NT2/D1 (cell line): Measurements from ENCODE around the gene PFDN1.

Source experiments
- DNase-seq: peaks from one replicate; pipeline ENCODE4 v3.0.0-alpha.2; 2011; ENCODE audit warnings: low read depth, low spot score
- H3K27me3 ChIP-seq: 2 replicates; pipeline ENCODE4 v1.6.0; 2011; ENCODE audit warnings: mild to moderate bottlenecking; ENCODE audit not compliant: insufficient read length, insufficient read depth
- H3K36me3 ChIP-seq: 2 replicates; pipeline ENCODE4 v1.6.1; 2011; ENCODE audit warnings: mild to moderate bottlenecking, low read length, mixed read lengths; ENCODE audit not compliant: insufficient read depth, insufficient read length
- H3K4me1 ChIP-seq: 2 replicates; pipeline ENCODE4 v1.5.1; 2011; ENCODE audit not compliant: insufficient read depth, insufficient read length
- H3K4me3 ChIP-seq: 2 replicates; pipeline ENCODE4 v1.5.1; 2011; ENCODE audit warnings: low read depth; ENCODE audit not compliant: insufficient read length
- H3K9ac ChIP-seq: 2 replicates; pipeline ENCODE4 v1.6.0; 2011; ENCODE audit warnings: low read depth; ENCODE audit not compliant: insufficient read length
- H3K9me3 ChIP-seq: 2 replicates; pipeline ENCODE4 v1.5.1; 2011; ENCODE audit warnings: mild to moderate bottlenecking, low read length; ENCODE audit not compliant: insufficient read depth
- SUZ12 ChIP-seq: IDR thresholded peaks from 2 replicates; pipeline ENCODE4 v1.6.1; 2011; ENCODE audit not compliant: insufficient read length, insufficient read depth; ENCODE audit errors: extremely low read depth
- YY1 ChIP-seq: IDR thresholded peaks from 2 replicates; pipeline ENCODE4 v1.6.1; 2011; ENCODE audit not compliant: insufficient read length, insufficient read depth
- ZNF274 ChIP-seq: IDR thresholded peaks from 2 replicates; pipeline ENCODE4 v1.6.1; 2011; ENCODE audit warnings: mild to moderate bottlenecking, low read depth, low read length

The PFDN1 gene

DNA sequence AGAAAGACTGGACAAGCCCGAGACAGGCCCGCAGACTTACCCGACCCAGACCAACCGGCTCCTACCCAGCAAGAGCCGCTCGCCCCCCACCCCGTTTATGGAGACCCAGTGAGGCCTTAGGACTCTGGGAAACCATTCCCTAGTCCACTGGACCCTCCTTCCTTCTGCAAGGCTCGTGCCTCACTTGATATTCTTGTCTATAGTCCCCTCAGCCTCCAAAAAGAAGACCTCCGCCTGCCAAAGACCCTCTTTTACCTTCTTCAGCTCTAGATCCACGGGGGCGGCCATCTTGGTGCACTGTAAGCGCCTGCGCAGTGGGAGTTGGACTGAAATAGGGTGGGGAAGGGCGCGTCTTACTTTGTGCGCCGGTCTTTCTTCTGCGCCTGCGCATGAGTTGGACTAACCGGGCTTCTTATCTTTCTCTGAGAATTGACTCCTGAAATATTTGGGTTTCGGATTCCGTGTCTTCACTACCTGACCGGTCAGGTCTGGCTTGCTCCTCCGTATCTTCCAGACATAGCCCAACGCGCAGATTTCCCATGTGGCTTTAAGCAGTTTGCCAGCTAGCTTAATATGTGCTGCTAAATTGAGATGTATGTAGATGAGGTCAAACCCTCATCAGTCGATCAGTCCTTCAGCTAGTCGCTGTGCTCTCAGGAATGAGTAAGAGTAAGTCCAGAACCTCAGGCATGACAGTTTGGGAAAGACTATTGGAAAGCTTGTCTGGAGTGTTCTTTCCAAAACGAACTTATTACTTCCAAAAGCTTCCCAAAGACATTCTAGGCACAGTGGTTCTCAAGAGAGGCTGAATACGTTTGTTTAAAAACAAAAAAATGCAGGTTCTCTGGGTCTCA, at the start of gene PFDN1:
TSS of gene PFDN1 (minus strand) at position 316 of the 854 bp plus-strand sequence. CDS start at position 288, 28 bp downstream.
- peak within 1 kb of the TSS; percentile 64 for H3K4me3 ChIP-seq
- TF ChIP-seq YY1 (peak; percentile 85), ZNF274 (no peak), SUZ12 (no peak)
- H3K4me1 ChIP-seq = no peaks in the 10 kb centered on the region
- H3K27me3 ChIP-seq = no peaks in the 10 kb centered on the region
- peak; percentile 82 for DNase-seq
- peaks cover 13% of the 10 kb centered on the region for H3K36me3 ChIP-seq
- peak within 1 kb of the TSS; percentile 91 for H3K9ac ChIP-seq
- no peaks in the 10 kb centered on the region for H3K9me3 ChIP-seq

DNA sequence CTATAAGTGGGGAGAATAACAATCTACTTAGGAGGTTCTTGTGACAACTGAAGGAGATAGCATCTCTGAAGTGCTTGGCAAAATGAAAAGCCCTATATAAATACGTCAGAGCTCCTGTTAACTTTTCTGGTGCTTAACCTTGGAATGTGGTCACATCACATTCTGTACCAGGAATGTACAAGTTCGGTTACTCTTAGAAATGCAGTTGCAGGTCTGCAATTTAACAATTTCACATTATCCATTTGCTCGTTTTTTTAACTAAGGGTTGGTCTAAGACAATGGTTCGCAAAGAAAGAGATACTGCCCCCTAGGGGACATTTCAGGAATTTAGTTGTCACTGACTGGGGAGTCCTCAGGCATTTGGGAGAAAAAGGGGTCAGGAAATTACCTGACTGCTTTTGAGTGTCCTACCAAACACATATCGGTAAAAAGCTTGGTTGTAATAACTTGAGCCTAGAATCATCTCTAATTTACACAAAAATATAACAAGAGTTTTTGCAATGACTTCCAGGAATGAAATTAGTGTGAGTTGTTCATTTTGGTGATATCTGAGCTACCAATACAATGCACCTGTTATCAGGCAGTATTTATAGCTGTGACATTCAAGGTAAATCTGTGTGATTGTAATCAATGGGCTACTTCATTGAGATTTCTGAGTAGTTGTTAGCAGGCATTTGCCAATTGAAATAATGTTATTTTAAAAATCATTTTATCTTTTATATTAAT, 48.9 kb upstream of the PFDN1 start:
- Histone ChIP-seq H3K9me3 (no peaks in the 10 kb centered on the region), H3K9ac (no peak overlapping the region), H3K27me3 (no peaks in the 10 kb centered on the region), H3K36me3 (no peaks in the 10 kb centered on the region), H3K4me3 (no peak overlapping the region), H3K4me1 (no peaks in the 10 kb centered on the region)
- no peak for DNase-seq
- no peak for TF ChIP-seq YY1
- no peak for TF ChIP-seq ZNF274
- no peak for TF ChIP-seq SUZ12

DNA sequence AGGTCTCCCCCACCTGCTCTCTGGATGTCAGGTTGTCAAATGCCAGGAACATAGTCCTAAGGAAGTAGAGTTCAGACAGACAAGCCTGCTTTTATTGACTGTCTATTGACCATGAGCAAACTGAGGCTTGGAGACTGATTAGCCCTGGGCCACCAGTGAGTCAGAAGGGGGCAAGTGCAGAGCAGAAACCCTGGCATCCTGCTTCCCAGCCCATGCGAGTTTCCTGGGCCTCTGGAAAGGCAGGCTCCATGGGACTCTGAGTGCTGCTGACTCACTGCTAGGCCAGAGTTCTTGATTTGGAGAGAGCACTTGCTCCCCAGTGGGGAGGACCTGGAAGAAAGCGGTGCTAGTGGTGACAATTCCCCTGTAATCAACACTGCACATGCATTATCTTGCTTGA, 46.3 kb upstream of the PFDN1 start:
- no peak overlapping the region for H3K9ac ChIP-seq
- no peak overlapping the region for H3K4me3 ChIP-seq
- no peak for DNase-seq
- no peaks in the 10 kb centered on the region for H3K9me3 ChIP-seq
- peaks cover 9% of the 10 kb centered on the region for H3K36me3 ChIP-seq
- TF ChIP-seq ZNF274 = no peak
- TF ChIP-seq SUZ12 = no peak
- TF ChIP-seq YY1 = no peak
- H3K4me1 ChIP-seq = peaks cover 7% of the 10 kb centered on the region
- peaks cover 6% of the 10 kb centered on the region for H3K27me3 ChIP-seq

DNA sequence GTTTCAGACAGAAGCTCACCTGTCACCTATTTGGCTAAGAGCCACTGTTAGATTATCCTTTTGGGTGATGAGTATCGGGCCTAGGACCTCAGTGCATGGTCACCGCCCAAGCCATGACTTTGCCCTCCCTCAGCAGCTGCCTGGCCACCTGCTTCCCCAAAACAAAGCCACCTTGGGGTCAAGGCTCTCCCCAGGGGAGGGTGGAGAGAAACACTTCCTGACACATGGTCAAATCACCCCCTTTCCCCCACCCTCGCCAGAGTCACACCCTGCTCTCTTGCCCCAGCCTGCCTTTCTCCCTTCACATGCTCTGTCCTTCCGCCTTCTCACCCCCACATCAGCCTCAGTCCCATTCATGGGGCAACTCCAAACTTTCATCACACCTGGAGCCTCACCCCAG, 45.2 kb upstream of the PFDN1 start:
- DNase-seq = no peak
- Histone ChIP-seq H3K9me3 (no peaks in the 10 kb centered on the region), H3K27me3 (peaks cover 6% of the 10 kb centered on the region), H3K36me3 (peaks cover 19% of the 10 kb centered on the region), H3K4me1 (peaks cover 9% of the 10 kb centered on the region), H3K9ac (no peak overlapping the region), H3K4me3 (no peak overlapping the region)
- no peak for TF ChIP-seq YY1
- TF ChIP-seq ZNF274 = no peak
- TF ChIP-seq SUZ12 = no peak

GRCh38 chr5:140347360-140347759, 44.5 kb upstream of the PFDN1 start:
- Histone ChIP-seq H3K9ac (no peak overlapping the region), H3K36me3 (peaks cover 27% of the 10 kb centered on the region), H3K27me3 (peaks cover 6% of the 10 kb centered on the region), H3K9me3 (no peaks in the 10 kb centered on the region), H3K4me3 (no peak overlapping the region), H3K4me1 (peaks cover 9% of the 10 kb centered on the region)
- no peak for TF ChIP-seq ZNF274
- TF ChIP-seq SUZ12 = no peak
- no peak for TF ChIP-seq YY1
- DNase-seq = no peak

DNA sequence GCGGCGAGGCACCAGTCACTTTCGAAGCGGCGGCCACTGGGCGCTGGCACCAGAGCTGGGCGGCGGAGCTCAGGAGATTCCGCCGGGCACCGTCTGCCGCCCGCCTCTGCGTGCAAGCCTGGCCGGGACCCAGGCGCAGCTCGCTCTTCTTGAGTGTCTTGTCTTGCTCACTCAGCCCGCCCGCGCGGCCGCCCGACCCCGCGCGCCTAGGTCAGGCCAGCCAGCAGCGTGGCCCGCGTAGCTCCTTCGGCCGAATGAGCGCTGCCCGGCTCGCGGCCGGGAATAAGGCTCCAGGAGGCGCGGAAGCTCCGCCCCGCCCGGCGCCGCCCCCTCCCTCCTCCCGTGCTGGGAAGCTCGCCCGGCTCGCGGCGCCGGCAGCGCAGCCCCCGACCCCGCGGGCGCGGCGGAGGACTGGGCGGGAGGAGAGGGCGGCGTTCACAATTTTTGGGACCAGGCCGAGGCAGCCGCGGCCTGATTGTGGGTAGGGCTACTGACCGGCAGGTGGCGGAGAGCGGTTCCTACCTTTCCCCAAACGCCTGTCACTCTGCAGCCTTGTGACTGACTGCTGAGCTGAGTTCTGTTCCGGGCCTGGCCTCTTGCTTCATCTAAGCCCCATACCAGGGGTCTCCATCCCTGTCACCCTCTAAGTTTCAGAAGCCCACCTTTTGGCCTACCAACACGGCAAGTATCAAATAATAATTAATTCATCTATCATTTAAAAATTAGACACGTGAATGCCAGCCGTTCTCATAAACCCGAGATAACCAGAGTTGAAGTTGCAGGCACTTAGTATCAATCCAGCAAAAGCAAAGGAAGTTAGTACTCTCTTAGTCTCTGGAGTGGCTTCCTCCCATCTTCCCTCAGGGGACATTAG, 43.7 kb upstream of the PFDN1 start, which contains the start of gene HBEGF:
TSS of gene HBEGF (minus strand) at position 256 of the 874 bp plus-strand sequence. CDS start 275 bp downstream, outside the sequence.
- DNase-seq = peak; percentile 78
- H3K4me1 ChIP-seq = peaks cover 9% of the 10 kb centered on the region
- H3K27me3 ChIP-seq = peaks cover 6% of the 10 kb centered on the region
- H3K9me3 ChIP-seq = no peaks in the 10 kb centered on the region
- no peak for TF ChIP-seq YY1
- TF ChIP-seq SUZ12 = no peak
- no peak for TF ChIP-seq ZNF274
- H3K9ac ChIP-seq = peak within 1 kb of the TSS; percentile 74
- peaks cover 35% of the 10 kb centered on the region for H3K36me3 ChIP-seq
- H3K4me3 ChIP-seq = peak within 1 kb of the TSS; percentile 57
